ENCODE results near the gene CCDC91.

- TF ChIP-seq CTCF (IDR thresholded peaks at IDR 0.05) (no peak), POLR2A (IDR thresholded peaks at IDR 0.05) (no peak)
Observed at GRCh38 chr12:28158353-28158752, 31.9 kb upstream of the CCDC91 start.
